HepG2 (cell line): ENCODE data around the gene DDRGK1. TPM values are rescaled to one million over a fixed set of nuclear protein-coding genes. Genes with fewer than 3 reads are reported as not detected.

Source experiments
- GABPB1 ChIP-seq: IDR thresholded peaks from 2 replicates; pipeline ENCODE4 v1.6.1; 2016; ENCODE audit warnings: mild to moderate bottlenecking, missing genetic modification reagents, moderate library complexity, missing compliant biosample characterization
- KIAA2018 ChIP-seq: sonication (generic); formaldehyde crosslinking; IDR thresholded peaks from 2 replicates; pipeline ENCODE4 v1.5.0; 2020; ENCODE audit warnings: mild to moderate bottlenecking, missing genetic modification reagents, borderline replicate concordance
- NFYC ChIP-seq: IDR thresholded peaks from 2 replicates; pipeline ENCODE4 v1.6.1; 2016; ENCODE audit warnings: missing genetic modification reagents, missing compliant biosample characterization
- NRL ChIP-seq: sonication (generic); formaldehyde crosslinking; IDR thresholded peaks from 2 replicates; pipeline ENCODE4 v1.5.0; 2020; ENCODE audit warnings: missing genetic modification reagents, mild to moderate bottlenecking, moderate library complexity, borderline replicate concordance
- SAFB2 ChIP-seq: sonication (generic); formaldehyde crosslinking; IDR thresholded peaks from 2 replicates; pipeline ENCODE4 v1.5.1; 2020; ENCODE audit warnings: missing genetic modification reagents, low read depth, mild to moderate bottlenecking, borderline replicate concordance
- SIX4 ChIP-seq: sonication (generic); formaldehyde crosslinking; IDR thresholded peaks from 2 replicates; pipeline ENCODE4 v1.4.0; 2020; ENCODE audit warnings: missing genetic modification reagents
- ZBTB43 ChIP-seq: sonication (generic); formaldehyde crosslinking; conservative IDR thresholded peaks from 2 replicates; pipeline ENCODE4 v1.4.0; 2020; ENCODE audit warnings: missing genetic modification reagents
- ZMYM2 ChIP-seq: sonication (generic); formaldehyde crosslinking; IDR thresholded peaks from 2 replicates; pipeline ENCODE4 v1.8.0; 2022; ENCODE audit warnings: mild to moderate bottlenecking, missing genetic modification reagents
- ZNF124 ChIP-seq: sonication (generic); formaldehyde crosslinking; IDR thresholded peaks from 2 replicates; pipeline ENCODE4 v1.4.0; 2020; ENCODE audit warnings: missing genetic modification reagents
- ZNF180 ChIP-seq: sonication (generic); formaldehyde crosslinking; IDR thresholded peaks from 2 replicates; pipeline ENCODE4 v1.4.0; 2020; ENCODE audit warnings: low read depth, missing genetic modification reagents, borderline replicate concordance
- ZNF317 ChIP-seq: sonication (generic); formaldehyde crosslinking; IDR thresholded peaks from 2 replicates; pipeline ENCODE4 v1.5.0; 2020; ENCODE audit warnings: mild to moderate bottlenecking, missing genetic modification reagents
- ZNF572 ChIP-seq: sonication (generic); formaldehyde crosslinking; IDR thresholded peaks from 2 replicates; pipeline ENCODE4 v1.5.1; 2020; ENCODE audit warnings: mild to moderate bottlenecking, missing genetic modification reagents
- polyA plus RNA-seq, 8 experiments: library from polyadenylated mRNA; depleted of rRNA in 3 of 8; stranded (reverse) in 7 of 8; unstranded in 1 of 8; fragments of >200 nt; fragmentation: Illumina TruSeq in 4 of 8; extraction: Trizol in 4 of 8; gene quantifications; 2 replicates each; pipeline versions ENCODE4 v1.2.1 to v1.2.3, GENCODE V29; 2011 to 2016; ENCODE audit warnings: low read depth in 4 of 8, missing spikeins in 1 of 8, mixed read lengths in 1 of 8; ENCODE audit not compliant: insufficient read depth in 1 of 8
- total RNA-seq, 5 experiments: library from RNA; depleted of rRNA; stranded (reverse); fragments of >200 nt; fragmentation: Illumina TruSeq; extraction: Trizol; gene quantifications; 2 replicates each; pipeline ENCODE4 v1.2.3, GENCODE V29; 2016; ENCODE audit warnings: low read depth in 1 of 5
- TF ChIP-seq, protein P1 (sequence below): fragments of 450-650 bp; IDR thresholded peaks from 2 replicates; pipeline ENCODE4 v1.6.1; 2017; ENCODE audit warnings: mild to moderate bottlenecking
- TF ChIP-seq, protein P2 (sequence below): sonication (generic); formaldehyde crosslinking; IDR thresholded peaks from 2 replicates; pipeline ENCODE4 v1.5.1; 2020; ENCODE audit warnings: mild to moderate bottlenecking, missing genetic modification reagents

Gene DDRGK1
- total and polyA plus RNA-seq, 2 of the 13 experiments (the other 11 are each of a cell fraction or from before 2014, with no cell fraction given), result 96.7 to 149 TPM

GRCh38 chr20:3223994-3224680 is 19.7 kb upstream of the DDRGK1 start (continued):
- TF ChIP-seq, protein P1, sequence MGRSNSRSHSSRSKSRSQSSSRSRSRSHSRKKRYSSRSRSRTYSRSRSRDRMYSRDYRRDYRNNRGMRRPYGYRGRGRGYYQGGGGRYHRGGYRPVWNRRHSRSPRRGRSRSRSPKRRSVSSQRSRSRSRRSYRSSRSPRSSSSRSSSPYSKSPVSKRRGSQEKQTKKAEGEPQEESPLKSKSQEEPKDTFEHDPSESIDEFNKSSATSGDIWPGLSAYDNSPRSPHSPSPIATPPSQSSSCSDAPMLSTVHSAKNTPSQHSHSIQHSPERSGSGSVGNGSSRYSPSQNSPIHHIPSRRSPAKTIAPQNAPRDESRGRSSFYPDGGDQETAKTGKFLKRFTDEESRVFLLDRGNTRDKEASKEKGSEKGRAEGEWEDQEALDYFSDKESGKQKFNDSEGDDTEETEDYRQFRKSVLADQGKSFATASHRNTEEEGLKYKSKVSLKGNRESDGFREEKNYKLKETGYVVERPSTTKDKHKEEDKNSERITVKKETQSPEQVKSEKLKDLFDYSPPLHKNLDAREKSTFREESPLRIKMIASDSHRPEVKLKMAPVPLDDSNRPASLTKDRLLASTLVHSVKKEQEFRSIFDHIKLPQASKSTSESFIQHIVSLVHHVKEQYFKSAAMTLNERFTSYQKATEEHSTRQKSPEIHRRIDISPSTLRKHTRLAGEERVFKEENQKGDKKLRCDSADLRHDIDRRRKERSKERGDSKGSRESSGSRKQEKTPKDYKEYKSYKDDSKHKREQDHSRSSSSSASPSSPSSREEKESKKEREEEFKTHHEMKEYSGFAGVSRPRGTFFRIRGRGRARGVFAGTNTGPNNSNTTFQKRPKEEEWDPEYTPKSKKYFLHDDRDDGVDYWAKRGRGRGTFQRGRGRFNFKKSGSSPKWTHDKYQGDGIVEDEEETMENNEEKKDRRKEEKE, result no peak
- TF ChIP-seq NRL (CRISPR knock-in tag) (no peak), ZNF572 (CRISPR knock-in tag) (no peak), GABPB1 (CRISPR knock-in tag) (no peak), ZNF180 (CRISPR knock-in tag) (no peak), ZNF317 (no peak), KIAA2018 (CRISPR knock-in tag) (no peak), NFYC (CRISPR knock-in tag) (no peak), SAFB2 (CRISPR knock-in tag) (no peak; the same call in 1 of the 2 replicates), SIX4 (CRISPR knock-in tag) (no peak), ZMYM2 (CRISPR knock-in tag) (no peak), ZNF124 (no peak), ZBTB43 (CRISPR knock-in tag) (no peak)
- TF ChIP-seq, protein P2, sequence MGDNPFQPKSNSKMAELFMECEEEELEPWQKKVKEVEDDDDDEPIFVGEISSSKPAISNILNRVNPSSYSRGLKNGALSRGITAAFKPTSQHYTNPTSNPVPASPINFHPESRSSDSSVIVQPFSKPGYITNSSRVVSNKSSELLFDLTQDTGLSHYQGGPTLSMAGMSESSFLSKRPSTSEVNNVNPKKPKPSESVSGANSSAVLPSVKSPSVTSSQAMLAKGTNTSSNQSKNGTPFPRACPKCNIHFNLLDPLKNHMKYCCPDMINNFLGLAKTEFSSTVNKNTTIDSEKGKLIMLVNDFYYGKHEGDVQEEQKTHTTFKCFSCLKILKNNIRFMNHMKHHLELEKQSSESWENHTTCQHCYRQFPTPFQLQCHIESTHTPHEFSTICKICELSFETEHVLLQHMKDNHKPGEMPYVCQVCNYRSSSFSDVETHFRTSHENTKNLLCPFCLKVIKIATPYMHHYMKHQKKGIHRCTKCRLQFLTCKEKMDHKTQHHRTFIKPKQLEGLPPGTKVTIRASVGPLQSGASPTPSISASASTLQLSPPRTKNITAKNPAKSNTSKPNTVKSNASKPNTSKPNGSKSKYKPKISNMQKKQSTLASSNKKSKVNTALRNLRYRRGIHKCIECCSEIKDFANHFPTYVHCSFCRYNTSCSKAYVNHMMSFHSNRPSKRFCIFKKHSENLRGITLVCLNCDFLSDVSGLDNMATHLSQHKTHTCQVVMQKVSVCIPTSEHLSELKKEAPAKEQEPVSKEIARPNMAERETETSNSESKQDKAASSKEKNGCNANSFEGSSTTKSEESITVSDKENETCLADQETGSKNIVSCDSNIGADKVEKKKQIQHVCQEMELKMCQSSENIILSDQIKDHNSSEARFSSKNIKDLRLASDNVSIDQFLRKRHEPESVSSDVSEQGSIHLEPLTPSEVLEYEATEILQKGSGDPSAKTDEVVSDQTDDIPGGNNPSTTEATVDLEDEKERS (CRISPR knock-in tag), result no peak
